HepG2 (cell line): ENCODE data around the gene CSTF3. TPM values are rescaled to one million over a fixed set of nuclear protein-coding genes. Genes with fewer than 3 reads are reported as not detected.
A peak's percentile ranks its signal among the peaks of the same experiment; 100 is the strongest.

Source experiments
- ADNP ChIP-seq: sonication (generic); formaldehyde crosslinking; IDR thresholded peaks from 2 replicates; pipeline ENCODE4 v1.4.0; 2020; ENCODE audit warnings: missing genetic modification reagents
- GZF1 ChIP-seq: sonication (generic); formaldehyde crosslinking; IDR thresholded peaks from 2 replicates; pipeline ENCODE4 v1.5.1; 2020; ENCODE audit warnings: mild to moderate bottlenecking, missing genetic modification reagents
- HNRNPK ChIP-seq: fragments of 200-400 bp; formaldehyde crosslinking; IDR thresholded peaks from 2 replicates; pipeline ENCODE4 v1.6.1; 2018; ENCODE audit warnings: low read length, low read depth, moderate library complexity, mild to moderate bottlenecking; ENCODE audit not compliant: poor library complexity, severe bottlenecking
- JUND ChIP-seq: sonication (generic); formaldehyde crosslinking; IDR thresholded peaks from 2 replicates; pipeline ENCODE4 v1.8.0; 2022; ENCODE audit warnings: mild to moderate bottlenecking, missing genetic modification reagents
- KLF15 ChIP-seq: sonication (generic); formaldehyde crosslinking; IDR thresholded peaks from 2 replicates; pipeline ENCODE4 v1.8.1; 2023; ENCODE audit warnings: borderline replicate concordance, mild to moderate bottlenecking, inconsistent platforms, missing genetic modification reagents, mixed read lengths
- LBX2 ChIP-seq: sonication (generic); formaldehyde crosslinking; IDR thresholded peaks from 2 replicates; pipeline ENCODE4 v1.5.0; 2020; ENCODE audit warnings: missing genetic modification reagents, mild to moderate bottlenecking, borderline replicate concordance
- NR1H2 ChIP-seq: sonication (generic); formaldehyde crosslinking; IDR thresholded peaks from 2 replicates; pipeline ENCODE4 v1.8.1; 2022; ENCODE audit warnings: low read depth, missing genetic modification reagents, borderline replicate concordance
- ONECUT2 ChIP-seq: sonication (generic); formaldehyde crosslinking; IDR thresholded peaks from 2 replicates; pipeline ENCODE4 v1.4.0; 2020; ENCODE audit warnings: missing genetic modification reagents
- SAP130 ChIP-seq: IDR thresholded peaks from 2 replicates; pipeline ENCODE4 v1.6.1; 2016; ENCODE audit warnings: low read depth
- ZFP36 ChIP-seq: fragments of 150-350 bp; IDR thresholded peaks from 2 replicates; pipeline ENCODE4 v1.6.1; 2018; ENCODE audit warnings: borderline replicate concordance, low read length, low read depth; ENCODE audit not compliant: partially characterized antibody
- ZFP41 ChIP-seq: sonication (generic); formaldehyde crosslinking; IDR thresholded peaks from 2 replicates; pipeline ENCODE4 v1.4.0; 2020; ENCODE audit warnings: mild to moderate bottlenecking, missing genetic modification reagents, borderline replicate concordance
- ZNF10 ChIP-seq: sonication (generic); formaldehyde crosslinking; IDR thresholded peaks from 2 replicates; pipeline ENCODE4 v1.4.0; 2020; ENCODE audit warnings: mild to moderate bottlenecking, low read depth, missing genetic modification reagents, borderline replicate concordance
- ZNF331 ChIP-seq: sonication (generic); formaldehyde crosslinking; IDR thresholded peaks from 2 replicates; pipeline ENCODE4 v1.4.0; 2020; ENCODE audit warnings: missing genetic modification reagents
- ZNF557 ChIP-seq: sonication (generic); formaldehyde crosslinking; IDR thresholded peaks from 2 replicates; pipeline ENCODE4 v1.4.0; 2020; ENCODE audit warnings: missing genetic modification reagents
- polyA plus RNA-seq, 8 experiments: library from polyadenylated mRNA; depleted of rRNA in 3 of 8; stranded (reverse) in 7 of 8; unstranded in 1 of 8; fragments of >200 nt; fragmentation: Illumina TruSeq in 4 of 8; extraction: Trizol in 4 of 8; gene quantifications; 2 replicates each; pipeline versions ENCODE4 v1.2.1 to v1.2.3, GENCODE V29; 2011 to 2016; ENCODE audit warnings: low read depth in 4 of 8, missing spikeins in 1 of 8, mixed read lengths in 1 of 8; ENCODE audit not compliant: insufficient read depth in 1 of 8
- total RNA-seq, 5 experiments: library from RNA; depleted of rRNA; stranded (reverse); fragments of >200 nt; fragmentation: Illumina TruSeq; extraction: Trizol; gene quantifications; 2 replicates each; pipeline ENCODE4 v1.2.3, GENCODE V29; 2016; ENCODE audit warnings: low read depth in 1 of 5
- TF ChIP-seq, protein P1 (sequence below): sonication (generic); formaldehyde crosslinking; IDR thresholded peaks from 2 replicates; pipeline ENCODE4 v1.9.0; 2021; ENCODE audit warnings: missing genetic modification reagents, borderline replicate concordance
- TF ChIP-seq, protein P2 (sequence below): sonication (generic); formaldehyde crosslinking; IDR thresholded peaks from 2 replicates; pipeline ENCODE4 v1.8.0; 2022; ENCODE audit warnings: missing genetic modification reagents, mild to moderate bottlenecking, borderline replicate concordance
- TF ChIP-seq, protein P3 (sequence below): sonication (generic); formaldehyde crosslinking; conservative IDR thresholded peaks from 2 replicates; pipeline ENCODE4 v1.4.0; 2020; ENCODE audit warnings: missing genetic modification reagents

Gene CSTF3
- total and polyA plus RNA-seq, 2 of the 13 experiments (the other 11 are each of a cell fraction or from before 2014, with no cell fraction given): 21.5 to 43.6 TPM

GRCh38 chr11:33065445-33066178, 95.7 kb downstream of the CSTF3 start (continued):
- TF ChIP-seq, protein P1, sequence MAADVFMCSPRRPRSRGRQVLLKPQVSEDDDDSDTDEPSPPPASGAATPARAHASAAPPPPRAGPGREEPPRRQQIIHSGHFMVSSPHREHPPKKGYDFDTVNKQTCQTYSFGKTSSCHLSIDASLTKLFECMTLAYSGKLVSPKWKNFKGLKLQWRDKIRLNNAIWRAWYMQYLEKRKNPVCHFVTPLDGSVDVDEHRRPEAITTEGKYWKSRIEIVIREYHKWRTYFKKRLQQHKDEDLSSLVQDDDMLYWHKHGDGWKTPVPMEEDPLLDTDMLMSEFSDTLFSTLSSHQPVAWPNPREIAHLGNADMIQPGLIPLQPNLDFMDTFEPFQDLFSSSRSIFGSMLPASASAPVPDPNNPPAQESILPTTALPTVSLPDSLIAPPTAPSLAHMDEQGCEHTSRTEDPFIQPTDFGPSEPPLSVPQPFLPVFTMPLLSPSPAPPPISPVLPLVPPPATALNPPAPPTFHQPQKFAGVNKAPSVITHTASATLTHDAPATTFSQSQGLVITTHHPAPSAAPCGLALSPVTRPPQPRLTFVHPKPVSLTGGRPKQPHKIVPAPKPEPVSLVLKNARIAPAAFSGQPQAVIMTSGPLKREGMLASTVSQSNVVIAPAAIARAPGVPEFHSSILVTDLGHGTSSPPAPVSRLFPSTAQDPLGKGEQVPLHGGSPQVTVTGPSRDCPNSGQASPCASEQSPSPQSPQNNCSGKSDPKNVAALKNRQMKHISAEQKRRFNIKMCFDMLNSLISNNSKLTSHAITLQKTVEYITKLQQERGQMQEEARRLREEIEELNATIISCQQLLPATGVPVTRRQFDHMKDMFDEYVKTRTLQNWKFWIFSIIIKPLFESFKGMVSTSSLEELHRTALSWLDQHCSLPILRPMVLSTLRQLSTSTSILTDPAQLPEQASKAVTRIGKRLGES (CRISPR knock-in tag): no peak
- TF ChIP-seq SAP130 (CRISPR knock-in tag) (peak; percentile 23; the same call in 1 of the 2 replicates), ZFP36 (no peak), GZF1 (no peak), ZNF557 (CRISPR knock-in tag) (no peak), ZNF331 (CRISPR knock-in tag) (peak; percentile 47; the same call in 1 of the 2 replicates), JUND (CRISPR knock-in tag) (no peak), NR1H2 (no peak), ADNP (no peak), LBX2 (CRISPR knock-in tag) (no peak), KLF15 (CRISPR knock-in tag) (no peak), HNRNPK (no peak), ZNF10 (no peak), ZFP41 (CRISPR knock-in tag) (no peak), ONECUT2 (no peak)
- TF ChIP-seq, protein P2, sequence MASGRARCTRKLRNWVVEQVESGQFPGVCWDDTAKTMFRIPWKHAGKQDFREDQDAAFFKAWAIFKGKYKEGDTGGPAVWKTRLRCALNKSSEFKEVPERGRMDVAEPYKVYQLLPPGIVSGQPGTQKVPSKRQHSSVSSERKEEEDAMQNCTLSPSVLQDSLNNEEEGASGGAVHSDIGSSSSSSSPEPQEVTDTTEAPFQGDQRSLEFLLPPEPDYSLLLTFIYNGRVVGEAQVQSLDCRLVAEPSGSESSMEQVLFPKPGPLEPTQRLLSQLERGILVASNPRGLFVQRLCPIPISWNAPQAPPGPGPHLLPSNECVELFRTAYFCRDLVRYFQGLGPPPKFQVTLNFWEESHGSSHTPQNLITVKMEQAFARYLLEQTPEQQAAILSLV (CRISPR knock-in tag): no peak
- TF ChIP-seq, protein P3, sequence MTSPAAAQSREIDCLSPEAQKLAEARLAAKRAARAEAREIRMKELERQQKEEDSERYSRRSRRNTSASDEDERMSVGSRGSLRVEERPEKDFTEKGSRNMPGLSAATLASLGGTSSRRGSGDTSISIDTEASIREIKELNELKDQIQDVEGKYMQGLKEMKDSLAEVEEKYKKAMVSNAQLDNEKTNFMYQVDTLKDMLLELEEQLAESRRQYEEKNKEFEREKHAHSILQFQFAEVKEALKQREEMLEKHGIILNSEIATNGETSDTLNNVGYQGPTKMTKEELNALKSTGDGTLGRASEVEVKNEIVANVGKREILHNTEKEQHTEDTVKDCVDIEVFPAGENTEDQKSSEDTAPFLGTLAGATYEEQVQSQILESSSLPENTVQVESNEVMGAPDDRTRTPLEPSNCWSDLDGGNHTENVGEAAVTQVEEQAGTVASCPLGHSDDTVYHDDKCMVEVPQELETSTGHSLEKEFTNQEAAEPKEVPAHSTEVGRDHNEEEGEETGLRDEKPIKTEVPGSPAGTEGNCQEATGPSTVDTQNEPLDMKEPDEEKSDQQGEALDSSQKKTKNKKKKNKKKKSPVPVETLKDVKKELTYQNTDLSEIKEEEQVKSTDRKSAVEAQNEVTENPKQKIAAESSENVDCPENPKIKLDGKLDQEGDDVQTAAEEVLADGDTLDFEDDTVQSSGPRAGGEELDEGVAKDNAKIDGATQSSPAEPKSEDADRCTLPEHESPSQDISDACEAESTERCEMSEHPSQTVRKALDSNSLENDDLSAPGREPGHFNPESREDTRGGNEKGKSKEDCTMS (CRISPR knock-in tag): no peak
